Testis (tissue), 3 donors: ENCODE data around the gene SLC22A12. TPM values are rescaled to one million over a fixed set of nuclear protein-coding genes. Genes with fewer than 3 reads are reported as not detected.
A peak's percentile ranks its signal among the peaks of the same experiment; 100 is the strongest.

Experiments
- DNase-seq: peaks from one replicate; pipeline ENCODE4 v3.0.0-alpha.2; 2019
- H3K27ac ChIP-seq, 2 donors: fragments of 200-600 bp; sonication (generic); one replicate each; pipeline ENCODE4 v1.5.1; 2019
- H3K27me3 ChIP-seq: fragments of 200-600 bp; sonication (generic); one replicate; pipeline ENCODE4 v1.5.1; 2019
- H3K36me3 ChIP-seq: fragments of 200-600 bp; sonication (generic); one replicate; pipeline ENCODE4 v1.5.1; 2017; ENCODE audit warnings: low read depth; ENCODE audit errors: missing control alignments
- H3K4me1 ChIP-seq: fragments of 200-600 bp; sonication (generic); one replicate; pipeline ENCODE4 v1.5.1; 2019
- H3K4me3 ChIP-seq, 2 donors: fragments of 200-600 bp; sonication (generic); one replicate each; pipeline ENCODE4 v1.5.1; 2017 to 2019
- H3K9me3 ChIP-seq: fragments of 200-600 bp; sonication (generic); one replicate; pipeline ENCODE4 v1.5.1; 2017
- POLR2A ChIP-seq: fragments of 450-650 bp; IDR thresholded peaks from one replicate; pipeline ENCODE4 v1.6.1; 2017; ENCODE audit warnings: antibody characterized with exemption, mild to moderate bottlenecking, moderate library complexity
- WGBS, 2 donors: methylation state at CpG; one replicate each; pipeline ENCODE4 v1.1.5; 2018; 5-methylcytosine and 5-hydroxymethylcytosine counted together
- intact Hi-C: fragments of 100-400 bp; cut with DNase I; formaldehyde crosslinking; loops from one replicate; pipeline ENCODE4 v1.15.1; 2023; ENCODE audit warnings: low total_unique reads
- polyA plus RNA-seq: library from polyadenylated mRNA; stranded (reverse); fragments of 350-450 nt; fragmentation: Illumina TruSeq; extraction: RNeasy Lipid Tissue Mini Kit (QIAGEN cat#74804); gene quantifications from one replicate; pipeline ENCODE4 v1.2.3, GENCODE V29; 2014; ENCODE audit warnings: low read depth, low replicate concordance; ENCODE audit not compliant: insufficient read depth
- total RNA-seq, 2 donors: library from RNA; depleted of rRNA; stranded (reverse); fragments of >200 nt; gene quantifications; one replicate each; pipeline ENCODE4 v1.2.3, GENCODE V29; 2016
- TF ChIP-seq, protein P1 (sequence below), 3 experiments: fragments of 450-650 bp in 2 of 3; fragments of 200-600 bp in 1 of 3; sonication (generic) in 1 of 3; IDR thresholded peaks; one replicate each; pipeline ENCODE4 v1.5.1; 2016 to 2019; ENCODE audit warnings: antibody characterized with exemption in 3 of 3, mild to moderate bottlenecking in 2 of 3, moderate library complexity in 1 of 3

Gene SLC22A12
- total and polyA plus RNA-seq, 3 donors from 2014 or later, result not detected

- Histone ChIP-seq H3K4me1 (peaks cover 27% of the 10 kb centered on the region), H3K4me3 (no peak overlapping the region), H3K27me3 (no peaks in the 10 kb centered on the region), H3K9me3 (no peaks in the 10 kb centered on the region), H3K27ac (no peak overlapping the region), H3K36me3 (no peaks in the 10 kb centered on the region)
- intact Hi-C loops, result no loop called here
- no peak for DNase-seq
- 79 to 95% methylated on average over 4 of the region's 4 CpGs for WGBS, 2 donors
- TF ChIP-seq, protein P1, sequence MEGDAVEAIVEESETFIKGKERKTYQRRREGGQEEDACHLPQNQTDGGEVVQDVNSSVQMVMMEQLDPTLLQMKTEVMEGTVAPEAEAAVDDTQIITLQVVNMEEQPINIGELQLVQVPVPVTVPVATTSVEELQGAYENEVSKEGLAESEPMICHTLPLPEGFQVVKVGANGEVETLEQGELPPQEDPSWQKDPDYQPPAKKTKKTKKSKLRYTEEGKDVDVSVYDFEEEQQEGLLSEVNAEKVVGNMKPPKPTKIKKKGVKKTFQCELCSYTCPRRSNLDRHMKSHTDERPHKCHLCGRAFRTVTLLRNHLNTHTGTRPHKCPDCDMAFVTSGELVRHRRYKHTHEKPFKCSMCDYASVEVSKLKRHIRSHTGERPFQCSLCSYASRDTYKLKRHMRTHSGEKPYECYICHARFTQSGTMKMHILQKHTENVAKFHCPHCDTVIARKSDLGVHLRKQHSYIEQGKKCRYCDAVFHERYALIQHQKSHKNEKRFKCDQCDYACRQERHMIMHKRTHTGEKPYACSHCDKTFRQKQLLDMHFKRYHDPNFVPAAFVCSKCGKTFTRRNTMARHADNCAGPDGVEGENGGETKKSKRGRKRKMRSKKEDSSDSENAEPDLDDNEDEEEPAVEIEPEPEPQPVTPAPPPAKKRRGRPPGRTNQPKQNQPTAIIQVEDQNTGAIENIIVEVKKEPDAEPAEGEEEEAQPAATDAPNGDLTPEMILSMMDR (IDR thresholded peaks at IDR 0.05), result no peak
- no peak for TF ChIP-seq POLR2A
Observed at GRCh38 chr11:64631675-64632074, 40.7 kb downstream of the SLC22A12 start.

GRCh38 chr11:64632237-64632636 lies 41.2 kb downstream of the SLC22A12 start:
- no peak for TF ChIP-seq POLR2A
- TF ChIP-seq, protein P1 (IDR thresholded peaks at IDR 0.05), result no peak
- no peak overlapping the region for H3K27ac ChIP-seq
- peaks cover 33% of the 10 kb centered on the region for H3K4me1 ChIP-seq
- no peak for DNase-seq
- no peak overlapping the region for H3K4me3 ChIP-seq
- no peaks in the 10 kb centered on the region for H3K9me3 ChIP-seq
- WGBS, 2 donors, result 68 to 100% methylated on average over 1 to 6 of the region's 6 CpGs
- intact Hi-C loops, result no loop called here
- no peaks in the 10 kb centered on the region for H3K27me3 ChIP-seq
- H3K36me3 ChIP-seq, result no peaks in the 10 kb centered on the region

- 89% methylated on average over 10 of the region's 10 CpGs for WGBS, 2 donors
- Histone ChIP-seq H3K27me3 (no peaks in the 10 kb centered on the region), H3K27ac (no peak overlapping the region), H3K4me3 (no peak overlapping the region), H3K36me3 (no peaks in the 10 kb centered on the region), H3K9me3 (no peaks in the 10 kb centered on the region), H3K4me1 (peaks cover 33% of the 10 kb centered on the region)
- no peak for DNase-seq
- intact Hi-C loops, result no loop called here
- TF ChIP-seq, protein P1 (IDR thresholded peaks at IDR 0.05), result no peak
- TF ChIP-seq POLR2A, result no peak
Observed at GRCh38 chr11:64632654-64633053, 41.6 kb downstream of the SLC22A12 start.

DNA sequence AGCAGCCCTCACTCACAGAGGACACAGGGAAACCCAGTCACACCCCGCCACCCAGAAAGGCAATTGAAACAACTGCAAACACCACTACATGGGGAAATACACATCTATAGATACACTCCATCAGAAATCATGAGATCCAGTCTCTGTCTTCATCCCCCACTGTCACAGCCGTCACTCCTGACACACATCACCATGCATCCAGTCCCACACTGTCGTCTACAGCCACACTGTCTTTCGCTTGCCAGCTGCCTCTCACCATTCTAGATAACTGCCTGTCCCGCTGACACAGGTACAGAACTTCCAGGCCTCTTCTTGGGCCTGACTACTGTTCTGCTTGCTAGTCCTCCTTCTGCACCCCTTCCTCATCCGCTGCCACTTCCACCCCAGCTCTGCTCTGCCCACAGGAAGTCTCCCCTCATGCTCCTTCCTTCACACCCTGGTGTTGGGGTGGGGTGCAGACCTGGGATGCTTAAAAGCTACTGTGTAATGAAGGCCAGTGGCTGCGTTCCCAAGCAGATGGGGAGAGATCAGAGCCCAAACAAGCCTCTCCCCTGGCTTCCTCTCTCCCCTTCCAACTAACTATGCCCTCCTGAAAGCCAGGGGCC lies 42.6 kb downstream of the SLC22A12 start:
- intact Hi-C loops, result no loop called here
- TF ChIP-seq POLR2A, result no peak
- 83 to 91% methylated on average over 7 of the region's 7 CpGs for WGBS, 2 donors
- Histone ChIP-seq H3K4me3 (no peak overlapping the region), H3K36me3 (no peaks in the 10 kb centered on the region), H3K9me3 (no peaks in the 10 kb centered on the region), H3K27ac (no peak overlapping the region), H3K4me1 (peaks cover 42% of the 10 kb centered on the region), H3K27me3 (no peaks in the 10 kb centered on the region)
- no peak for DNase-seq

GRCh38 chr11:64637334-64638017 lies 46.5 kb downstream of the SLC22A12 start:
- no peak for DNase-seq
- no peaks in the 10 kb centered on the region for H3K9me3 ChIP-seq
- WGBS, 2 donors, result 37 to 44% methylated on average over 7 to 15 of the region's 15 CpGs
- peaks cover 21% of the 10 kb centered on the region for H3K4me1 ChIP-seq
- no peaks in the 10 kb centered on the region for H3K36me3 ChIP-seq
- TF ChIP-seq POLR2A, result no peak
- TF ChIP-seq, protein P1 (IDR thresholded peaks at IDR 0.05), result no peak
- no peaks in the 10 kb centered on the region for H3K27me3 ChIP-seq
- H3K4me3 ChIP-seq, result peak overlapping the region; percentile 21 to 34
- no peak overlapping the region for H3K27ac ChIP-seq
- intact Hi-C loops, result no loop called here
